HepG2 (cell line): ENCODE results near the gene NCOA3. TPM values are rescaled to one million over a fixed set of nuclear protein-coding genes. Genes with fewer than 3 reads are reported as not detected.
A peak's percentile ranks its signal among the peaks of the same experiment; 100 is the strongest.

Experiments
- KLF15 ChIP-seq: sonication (generic); formaldehyde crosslinking; IDR thresholded peaks from 2 replicates; pipeline ENCODE4 v1.8.1; 2023; ENCODE audit warnings: borderline replicate concordance, mild to moderate bottlenecking, inconsistent platforms, missing genetic modification reagents, mixed read lengths
- ONECUT2 ChIP-seq: sonication (generic); formaldehyde crosslinking; IDR thresholded peaks from 2 replicates; pipeline ENCODE4 v1.4.0; 2020; ENCODE audit warnings: missing genetic modification reagents
- PRPF4 ChIP-seq: fragments of 200-400 bp; formaldehyde crosslinking; IDR thresholded peaks from 2 replicates; pipeline ENCODE4 v1.6.1; 2016; ENCODE audit warnings: low read length, low read depth; ENCODE audit not compliant: poor library complexity, severe bottlenecking
- RCOR2 ChIP-seq: IDR thresholded peaks from 2 replicates; pipeline ENCODE4 v1.6.1; 2016; ENCODE audit warnings: missing biosample characterization, missing genetic modification reagents
- RERE ChIP-seq: IDR thresholded peaks from 2 replicates; pipeline ENCODE4 v1.6.1; 2016; ENCODE audit warnings: low read depth, missing genetic modification reagents, missing compliant biosample characterization
- SNRNP70 ChIP-seq: fragments of 200-400 bp; formaldehyde crosslinking; IDR thresholded peaks from 2 replicates; pipeline ENCODE4 v1.6.1; 2017; ENCODE audit warnings: mild to moderate bottlenecking, low read depth, low read length, moderate library complexity
- ZNF512B ChIP-seq: sonication (generic); formaldehyde crosslinking; IDR thresholded peaks from 2 replicates; pipeline ENCODE4 v1.5.1; 2020; ENCODE audit warnings: missing genetic modification reagents, mild to moderate bottlenecking, borderline replicate concordance
- ZNF687 ChIP-seq: sonication (generic); formaldehyde crosslinking; IDR thresholded peaks from 2 replicates; pipeline ENCODE4 v1.5.1; 2020; ENCODE audit warnings: mild to moderate bottlenecking, missing genetic modification reagents, moderate library complexity
- ZNF761 ChIP-seq: sonication (generic); formaldehyde crosslinking; conservative IDR thresholded peaks from 2 replicates; pipeline ENCODE4 v1.4.0; 2020; ENCODE audit warnings: mild to moderate bottlenecking, missing genetic modification reagents
- ZNF780A ChIP-seq: sonication (generic); formaldehyde crosslinking; IDR thresholded peaks from 2 replicates; pipeline ENCODE4 v1.8.0; 2022; ENCODE audit warnings: mild to moderate bottlenecking, missing genetic modification reagents, moderate library complexity
- polyA plus RNA-seq, 8 experiments: library from polyadenylated mRNA; depleted of rRNA in 3 of 8; stranded (reverse) in 7 of 8; unstranded in 1 of 8; fragments of >200 nt; fragmentation: Illumina TruSeq in 4 of 8; extraction: Trizol in 4 of 8; gene quantifications; 2 replicates each; pipeline versions ENCODE4 v1.2.1 to v1.2.3, GENCODE V29; 2011 to 2016; ENCODE audit warnings: low read depth in 4 of 8, missing spikeins in 1 of 8, mixed read lengths in 1 of 8; ENCODE audit not compliant: insufficient read depth in 1 of 8
- total RNA-seq, 5 experiments: library from RNA; depleted of rRNA; stranded (reverse); fragments of >200 nt; fragmentation: Illumina TruSeq; extraction: Trizol; gene quantifications; 2 replicates each; pipeline ENCODE4 v1.2.3, GENCODE V29; 2016; ENCODE audit warnings: low read depth in 1 of 5

The NCOA3 gene
- total and polyA plus RNA-seq, 2 of the 13 experiments (the other 11 are each of a cell fraction or from before 2014, with no cell fraction given), result 35.0 to 56.8 TPM

- TF ChIP-seq KLF15 (CRISPR knock-in tag) (0 out of 2 replicates have a peak, but pooled peaks have one; percentile 8), SNRNP70 (no peak), ONECUT2 (CRISPR knock-in tag) (no peak), ZNF761 (CRISPR knock-in tag) (no peak), ZNF780A (CRISPR knock-in tag) (no peak), RCOR2 (CRISPR knock-in tag) (no peak), RERE (no peak), ZNF687 (peak; percentile 77), PRPF4 (peak; percentile 19), ZNF512B (CRISPR knock-in tag) (0 out of 2 replicates have a peak, but pooled peaks have one; percentile 56)
Measured at GRCh38 chr20:47456041-47456537, 45.6 kb upstream of the NCOA3 start (continued).
